Ovary (tissue), 9 donors: ENCODE measurements around the gene SEMA5A. TPM values are rescaled to one million over a fixed set of nuclear protein-coding genes. Genes with fewer than 3 reads are reported as not detected.

ENCODE experiments used
- DNase-seq, 5 donors: peaks; one replicate each; pipeline ENCODE4 v3.0.0-alpha.2; 2019 to 2020
- H3K27ac ChIP-seq, 2 donors: fragments of 200-600 bp; one replicate each; pipeline versions ENCODE4 v1.5.1 to v1.8.0; 2019 to 2022
- H3K27me3 ChIP-seq: fragments of 200-600 bp; one replicate; pipeline ENCODE4 v1.8.0; 2022
- H3K36me3 ChIP-seq: fragments of 200-600 bp; sonication (generic); one replicate; pipeline ENCODE4 v1.5.1; 2019
- H3K4me1 ChIP-seq: one replicate; pipeline ENCODE4 v1.8.1; 2013; ENCODE audit warnings: mild to moderate bottlenecking, moderate library complexity; ENCODE audit not compliant: insufficient read depth
- H3K4me3 ChIP-seq: fragments of 200-600 bp; sonication (generic); one replicate; pipeline ENCODE4 v1.5.1; 2017
- H3K9me3 ChIP-seq, 2 donors: fragments of 200-600 bp in 1 of 2; sonication (generic) in 1 of 2; one replicate each; pipeline versions ENCODE4 v1.5.1 to v1.8.1; 2013 to 2019; ENCODE audit warnings: mild to moderate bottlenecking in 1 of 2, moderate library complexity in 1 of 2
- EP300 ChIP-seq: sonication (generic); formaldehyde crosslinking; IDR thresholded peaks from one replicate; pipeline ENCODE4 v1.6.1; 2017; ENCODE audit warnings: antibody characterized with exemption
- POLR2A ChIP-seq: fragments of 450-650 bp; IDR thresholded peaks from one replicate; pipeline ENCODE4 v1.6.1; 2017; ENCODE audit warnings: antibody characterized with exemption, mild to moderate bottlenecking, moderate library complexity
- WGBS, 3 donors: extraction: QIAGEN DNeasy Blood & Tissue Kit in 1 of 3; methylation state at CpG; one replicate each; pipeline versions ENCODE4 v1.1.5 to v1.1.7; 2013 to 2017; 5-methylcytosine and 5-hydroxymethylcytosine counted together
- intact Hi-C, 4 donors: fragments of 100-400 bp; cut with DNase I; formaldehyde crosslinking; loops; one replicate each; pipeline versions ENCODE4 v1.11.0 to v1.15.1; 2022 to 2023
- polyA plus RNA-seq, 2 donors: library from polyadenylated mRNA; stranded (reverse); fragments of 200-250 nt in 1 of 2; fragments of 350-450 nt in 1 of 2; fragmentation: Illumina TruSeq in 1 of 2; extraction: RNeasy Lipid Tissue Mini Kit (QIAGEN cat#74804) in 1 of 2; gene quantifications; one replicate each; pipeline ENCODE4 v1.2.3, GENCODE V29; 2013 to 2014
- total RNA-seq, 7 donors: library from RNA; depleted of rRNA in 2 of 7; stranded (reverse); fragments of >200 nt in 2 of 7; fragmentation: NEBNext Ultra II Directional in 3 of 7; extraction: Animal tissue kit (Norgen Biotek cat#: 25700) in 3 of 7; gene quantifications; one replicate each; pipeline versions ENCODE4 v1.1.0 to v1.2.4, GENCODE V29; 2016 to 2023
- TF ChIP-seq, protein P1 (sequence below), 3 donors: fragments of 450-650 bp in 2 of 3; fragments of 200-600 bp in 1 of 3; IDR thresholded peaks; one replicate each; pipeline versions ENCODE4 v1.5.1 to v1.8.0; 2016 to 2022; ENCODE audit warnings: antibody characterized with exemption in 3 of 3, mild to moderate bottlenecking in 1 of 3
- donor health status: DM: no; HTN: no; CAD: no; lungs with moderate emphysema.
- donor health status: DM: no; HTN: no; CAD: no.
- donor health status: Bipolar disorder and iron deficiency.
- donor health status: DM: yes; HTN: yes; CAD: no.
- donor health status: DM: no; HTN: no; CAD: no.
- donor health status: DM: yes; HTN: yes; CAD: no.

Gene SEMA5A
- total and polyA plus RNA-seq, 9 donors = 2.0 to 6.6 (median 4.3) TPM

DNA sequence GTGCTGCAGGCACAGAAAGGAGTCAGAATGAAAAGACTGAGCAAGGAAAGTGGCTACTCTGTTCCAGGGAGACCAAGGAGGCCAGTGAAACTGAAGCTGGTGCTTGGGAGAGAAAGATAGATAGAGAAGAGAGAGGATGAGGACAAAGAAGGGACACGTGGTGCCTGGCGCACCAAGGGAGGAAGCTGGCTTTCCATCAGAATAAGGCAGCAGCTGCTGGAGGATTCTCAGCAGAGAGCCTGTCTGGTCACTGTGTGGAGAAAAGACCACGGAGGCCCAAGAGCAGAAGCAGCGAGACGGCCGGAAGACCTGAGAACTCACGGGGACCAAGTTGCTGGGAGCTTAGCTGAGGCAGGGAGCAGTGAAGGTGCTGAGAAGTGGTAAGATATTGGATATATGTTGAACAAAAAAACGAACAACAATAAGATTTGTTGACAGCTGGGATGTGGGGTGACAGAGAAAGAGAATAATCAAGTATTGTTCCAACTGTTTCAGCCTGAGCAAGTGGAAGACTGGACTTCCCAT, 116.1 kb downstream of the SEMA5A start:
- Histone ChIP-seq H3K4me3 (no peak overlapping the region), H3K36me3 (no peaks in the 10 kb centered on the region), H3K9me3 (no peaks in the 10 kb centered on the region), H3K27ac (peak overlapping the region in 1 of 2 donors; percentile 47), H3K4me1 (peaks cover 6% of the 10 kb centered on the region), H3K27me3 (no peaks in the 10 kb centered on the region)
- 92 to 93% (median 93%) methylated on average over 8 of the region's 8 CpGs for WGBS, 3 donors
- TF ChIP-seq EP300 (no peak), POLR2A (no peak)
- TF ChIP-seq, protein P1, sequence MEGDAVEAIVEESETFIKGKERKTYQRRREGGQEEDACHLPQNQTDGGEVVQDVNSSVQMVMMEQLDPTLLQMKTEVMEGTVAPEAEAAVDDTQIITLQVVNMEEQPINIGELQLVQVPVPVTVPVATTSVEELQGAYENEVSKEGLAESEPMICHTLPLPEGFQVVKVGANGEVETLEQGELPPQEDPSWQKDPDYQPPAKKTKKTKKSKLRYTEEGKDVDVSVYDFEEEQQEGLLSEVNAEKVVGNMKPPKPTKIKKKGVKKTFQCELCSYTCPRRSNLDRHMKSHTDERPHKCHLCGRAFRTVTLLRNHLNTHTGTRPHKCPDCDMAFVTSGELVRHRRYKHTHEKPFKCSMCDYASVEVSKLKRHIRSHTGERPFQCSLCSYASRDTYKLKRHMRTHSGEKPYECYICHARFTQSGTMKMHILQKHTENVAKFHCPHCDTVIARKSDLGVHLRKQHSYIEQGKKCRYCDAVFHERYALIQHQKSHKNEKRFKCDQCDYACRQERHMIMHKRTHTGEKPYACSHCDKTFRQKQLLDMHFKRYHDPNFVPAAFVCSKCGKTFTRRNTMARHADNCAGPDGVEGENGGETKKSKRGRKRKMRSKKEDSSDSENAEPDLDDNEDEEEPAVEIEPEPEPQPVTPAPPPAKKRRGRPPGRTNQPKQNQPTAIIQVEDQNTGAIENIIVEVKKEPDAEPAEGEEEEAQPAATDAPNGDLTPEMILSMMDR (IDR thresholded peaks at IDR 0.05) = no peak
- intact Hi-C loops = no loop called here
- DNase-seq = no peak

DNA sequence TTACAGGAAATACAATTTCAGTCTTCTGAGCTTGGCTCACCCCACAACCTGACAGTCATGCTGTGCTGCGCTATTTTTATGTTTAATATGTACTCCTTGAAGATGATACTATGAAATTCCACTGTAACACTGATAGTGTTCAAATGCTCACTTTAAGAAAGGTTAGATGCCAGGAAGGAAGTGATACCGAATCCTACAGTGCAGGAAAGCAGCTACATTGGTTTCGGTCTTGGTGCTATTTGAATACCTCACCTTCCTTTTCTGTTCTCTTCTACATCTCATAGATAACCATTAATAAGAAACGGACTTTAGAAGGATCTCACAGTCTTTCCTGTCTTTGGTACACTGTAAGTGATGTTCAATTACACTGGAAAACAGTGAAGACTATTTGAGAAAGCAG, 117.6 kb downstream of the SEMA5A start:
- H3K27ac ChIP-seq = no peak overlapping the region
- no peak for DNase-seq
- H3K4me3 ChIP-seq = no peak overlapping the region
- H3K27me3 ChIP-seq = no peaks in the 10 kb centered on the region
- no peaks in the 10 kb centered on the region for H3K9me3 ChIP-seq
- intact Hi-C loops = no loop called here
- peaks cover 6% of the 10 kb centered on the region for H3K4me1 ChIP-seq
- TF ChIP-seq, protein P1 (IDR thresholded peaks at IDR 0.05) = no peak
- TF ChIP-seq EP300 = no peak
- TF ChIP-seq POLR2A = no peak
- no peaks in the 10 kb centered on the region for H3K36me3 ChIP-seq
- 86 to 97% (median 87%) methylated on average over 4 of the region's 4 CpGs for WGBS, 3 donors

DNA sequence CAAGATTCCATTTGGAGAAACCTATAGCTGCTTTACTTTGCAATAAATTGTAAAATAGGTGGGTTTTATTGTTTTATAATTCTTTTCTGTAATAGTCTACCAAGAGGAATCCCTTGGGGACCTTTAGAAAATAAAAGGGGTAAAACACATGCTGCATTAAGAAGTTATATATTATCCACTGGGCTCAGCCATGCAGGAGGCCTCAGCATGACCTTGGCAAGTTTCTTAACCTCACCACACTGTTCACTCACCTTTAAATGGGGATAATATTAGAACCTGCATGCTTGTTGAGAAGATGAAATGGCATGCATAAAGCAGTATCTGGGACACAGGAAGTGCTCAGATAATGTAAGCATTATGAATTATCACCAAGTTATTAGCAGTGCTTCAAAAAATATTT, 120.2 kb downstream of the SEMA5A start:
- Histone ChIP-seq H3K36me3 (no peaks in the 10 kb centered on the region), H3K27me3 (no peaks in the 10 kb centered on the region), H3K4me1 (peaks cover 5% of the 10 kb centered on the region), H3K4me3 (no peak overlapping the region), H3K27ac (no peak overlapping the region), H3K9me3 (no peaks in the 10 kb centered on the region)
- intact Hi-C loops = no loop called here
- no peak for DNase-seq
- no peak for TF ChIP-seq EP300
- TF ChIP-seq, protein P1 (IDR thresholded peaks at IDR 0.05) = no peak

DNA sequence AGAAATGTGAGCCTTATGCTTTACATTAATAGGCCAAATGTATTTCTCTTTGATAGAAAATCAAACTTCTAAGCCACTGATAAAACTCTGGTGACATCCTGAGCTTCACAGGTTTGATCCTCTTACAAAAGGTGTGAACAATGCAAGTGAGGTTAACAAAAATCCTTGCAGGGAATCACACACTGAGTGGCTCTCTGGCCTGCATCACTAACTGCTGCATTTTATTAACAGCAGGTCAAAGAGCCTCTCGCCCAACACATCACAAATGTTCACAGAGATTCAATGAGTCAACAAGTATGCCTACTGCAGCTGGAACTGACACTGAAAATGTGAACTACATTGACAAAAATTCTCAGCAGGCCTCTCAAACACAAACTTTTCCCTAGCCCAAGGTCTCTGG, 122.3 kb downstream of the SEMA5A start:
- Histone ChIP-seq H3K4me3 (no peak overlapping the region), H3K36me3 (no peaks in the 10 kb centered on the region), H3K27ac (no peak overlapping the region), H3K27me3 (no peaks in the 10 kb centered on the region), H3K4me1 (no peaks in the 10 kb centered on the region), H3K9me3 (no peaks in the 10 kb centered on the region)
- DNase-seq = no peak
- TF ChIP-seq, protein P1 (IDR thresholded peaks at IDR 0.05) = no peak
- TF ChIP-seq POLR2A (no peak), EP300 (no peak)
- intact Hi-C loops = no loop called here
- 46 to 70% (median 67%) methylated on average over 1 of the region's 1 CpG for WGBS, 3 donors

DNA sequence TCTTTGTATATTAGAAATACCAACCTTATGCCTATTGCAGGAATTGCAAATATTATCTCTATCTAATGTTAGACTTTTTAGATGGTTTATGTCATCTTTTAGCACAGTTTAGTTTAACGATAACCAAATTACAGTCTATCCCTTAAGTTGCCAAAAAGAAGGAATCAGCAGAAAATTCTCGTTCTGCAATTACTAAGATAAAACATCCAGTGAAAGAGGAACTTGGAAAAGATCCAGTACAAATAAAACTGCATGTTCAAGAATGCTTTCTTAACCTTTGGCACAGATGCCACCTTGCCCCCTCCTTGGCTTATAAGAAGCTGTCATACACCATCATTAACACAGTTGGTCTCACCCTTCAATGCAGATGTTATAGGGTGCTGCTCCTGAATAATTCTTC, 124.0 kb downstream of the SEMA5A start:
- Histone ChIP-seq H3K9me3 (no peaks in the 10 kb centered on the region), H3K36me3 (no peaks in the 10 kb centered on the region), H3K4me1 (no peaks in the 10 kb centered on the region), H3K4me3 (no peak overlapping the region), H3K27ac (no peak overlapping the region), H3K27me3 (no peaks in the 10 kb centered on the region)
- TF ChIP-seq EP300 (no peak), POLR2A (no peak)
- TF ChIP-seq, protein P1 (IDR thresholded peaks at IDR 0.05) = no peak
- intact Hi-C loops = no loop called here
- no peak for DNase-seq
- 3 to 6% (median 4%) methylated on average over 2 of the region's 2 CpGs for WGBS, 3 donors
